WERI-Rb-1 (cell line): ENCODE results near the gene RNASE3.
A peak's percentile ranks its signal among the peaks of the same experiment; 100 is the strongest.

Source experiments
- DNase-seq: peaks from one replicate; pipeline ENCODE4 v3.0.0-alpha.2; 2020
- H3K27ac ChIP-seq: fragments of 250-450 bp; sonication (Bioruptor Pico); 2 replicates; pipeline ENCODE4 v1.5.1; 2020; ENCODE audit warnings: mild to moderate bottlenecking, moderate library complexity
- H3K27me3 ChIP-seq: fragments of 250-450 bp; sonication (Bioruptor Pico); 2 replicates; pipeline ENCODE4 v1.5.1; 2021; ENCODE audit warnings: mild to moderate bottlenecking, low read depth, moderate library complexity; ENCODE audit not compliant: insufficient read depth, severe bottlenecking
- H3K36me3 ChIP-seq: fragments of 250-450 bp; sonication (Bioruptor Pico); 2 replicates; pipeline ENCODE4 v1.5.1; 2020; ENCODE audit warnings: mild to moderate bottlenecking, moderate library complexity
- H3K4me3 ChIP-seq: 2 replicates; pipeline ENCODE4 v1.5.1; 2011; ENCODE audit warnings: low read depth, mild to moderate bottlenecking, control low read depth, low read length
- H3K9me3 ChIP-seq: fragments of 250-450 bp; sonication (Bioruptor Pico); 2 replicates; pipeline ENCODE4 v1.5.1; 2021; ENCODE audit warnings: mild to moderate bottlenecking, moderate library complexity; ENCODE audit not compliant: severe bottlenecking
- TF ChIP-seq, protein P1 (sequence below): IDR thresholded peaks from 2 replicates; pipeline ENCODE4 v1.5.1; 2011; ENCODE audit warnings: low read depth, mild to moderate bottlenecking, control low read depth, inconsistent platforms, low read length

The RNASE3 gene

DNA sequence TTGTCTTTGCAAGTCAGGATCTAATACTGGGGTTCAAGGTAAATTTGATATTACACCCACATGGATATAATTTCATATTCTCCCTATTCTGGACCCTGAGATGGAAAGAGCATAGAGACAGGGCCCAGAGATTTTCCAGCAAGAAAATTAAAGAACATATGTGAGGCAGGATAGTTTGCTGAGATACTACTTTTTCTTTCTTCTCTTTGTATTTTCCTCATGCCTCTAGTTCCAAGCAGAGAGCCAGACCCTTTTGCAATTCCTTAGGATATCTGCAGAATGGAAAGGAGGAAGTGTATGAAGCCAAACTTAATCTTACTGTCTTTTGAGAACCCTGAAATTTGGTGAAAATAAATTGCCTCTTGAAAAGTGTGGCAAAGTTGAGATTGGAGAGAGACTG, 34.0 kb upstream of the RNASE3 start:
- TF ChIP-seq, protein P1, sequence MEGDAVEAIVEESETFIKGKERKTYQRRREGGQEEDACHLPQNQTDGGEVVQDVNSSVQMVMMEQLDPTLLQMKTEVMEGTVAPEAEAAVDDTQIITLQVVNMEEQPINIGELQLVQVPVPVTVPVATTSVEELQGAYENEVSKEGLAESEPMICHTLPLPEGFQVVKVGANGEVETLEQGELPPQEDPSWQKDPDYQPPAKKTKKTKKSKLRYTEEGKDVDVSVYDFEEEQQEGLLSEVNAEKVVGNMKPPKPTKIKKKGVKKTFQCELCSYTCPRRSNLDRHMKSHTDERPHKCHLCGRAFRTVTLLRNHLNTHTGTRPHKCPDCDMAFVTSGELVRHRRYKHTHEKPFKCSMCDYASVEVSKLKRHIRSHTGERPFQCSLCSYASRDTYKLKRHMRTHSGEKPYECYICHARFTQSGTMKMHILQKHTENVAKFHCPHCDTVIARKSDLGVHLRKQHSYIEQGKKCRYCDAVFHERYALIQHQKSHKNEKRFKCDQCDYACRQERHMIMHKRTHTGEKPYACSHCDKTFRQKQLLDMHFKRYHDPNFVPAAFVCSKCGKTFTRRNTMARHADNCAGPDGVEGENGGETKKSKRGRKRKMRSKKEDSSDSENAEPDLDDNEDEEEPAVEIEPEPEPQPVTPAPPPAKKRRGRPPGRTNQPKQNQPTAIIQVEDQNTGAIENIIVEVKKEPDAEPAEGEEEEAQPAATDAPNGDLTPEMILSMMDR: no peak
- Histone ChIP-seq H3K27me3 (peaks cover 78% of the 10 kb centered on the region), H3K27ac (no peak overlapping the region), H3K36me3 (no peaks in the 10 kb centered on the region), H3K4me3 (no peak overlapping the region), H3K9me3 (no peaks in the 10 kb centered on the region)
- DNase-seq: no peak

- DNase-seq: peak; percentile 49
- peaks cover 73% of the 10 kb centered on the region for H3K27me3 ChIP-seq
- H3K36me3 ChIP-seq: no peaks in the 10 kb centered on the region
- no peak overlapping the region for H3K27ac ChIP-seq
- H3K9me3 ChIP-seq: no peaks in the 10 kb centered on the region
- no peak overlapping the region for H3K4me3 ChIP-seq
- TF ChIP-seq, protein P1: peak; percentile 76
Measured at GRCh38 chr14:20857630-20858261, 33.4 kb upstream of the RNASE3 start.

GRCh38 chr14:20866194-20866593, 25.0 kb upstream of the RNASE3 start:
- Histone ChIP-seq H3K36me3 (no peaks in the 10 kb centered on the region), H3K9me3 (no peaks in the 10 kb centered on the region), H3K4me3 (no peak overlapping the region), H3K27ac (no peak overlapping the region), H3K27me3 (peaks cover 40% of the 10 kb centered on the region)
- DNase-seq: no peak
- TF ChIP-seq, protein P1: no peak

DNA sequence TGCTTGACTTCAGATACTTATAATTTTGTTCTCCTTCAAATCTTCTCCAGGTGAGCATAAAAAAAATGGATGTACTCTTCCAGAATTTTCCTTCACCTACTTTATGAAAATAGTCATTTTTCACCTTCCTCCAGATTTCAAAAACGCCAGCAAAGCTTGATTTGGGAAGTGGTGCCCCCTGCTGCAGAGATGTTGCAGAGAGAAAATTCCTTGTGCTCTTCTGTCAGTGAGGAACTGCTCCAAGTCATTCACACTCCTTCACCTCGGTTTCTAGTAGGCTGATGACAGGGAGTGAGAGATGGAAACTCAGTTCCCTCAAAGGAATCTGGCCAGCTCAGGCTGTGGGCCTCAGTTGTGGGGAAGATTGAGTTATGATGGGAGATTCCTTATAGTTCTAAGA, 24.2 kb upstream of the RNASE3 start:
- H3K27ac ChIP-seq: no peak overlapping the region
- peaks cover 47% of the 10 kb centered on the region for H3K27me3 ChIP-seq
- DNase-seq: no peak
- TF ChIP-seq, protein P1: peak; percentile 31; the same call in 1 of the 2 replicates
- H3K36me3 ChIP-seq: no peaks in the 10 kb centered on the region
- H3K4me3 ChIP-seq: no peak overlapping the region
- no peaks in the 10 kb centered on the region for H3K9me3 ChIP-seq

GRCh38 chr14:20873370-20874177, 17.6 kb upstream of the RNASE3 start:
- DNase-seq: peak; percentile 53
- Histone ChIP-seq H3K9me3 (peaks cover 3% of the 10 kb centered on the region), H3K27me3 (peaks cover 63% of the 10 kb centered on the region), H3K27ac (no peak overlapping the region), H3K36me3 (no peaks in the 10 kb centered on the region), H3K4me3 (no peak overlapping the region)
- TF ChIP-seq, protein P1: peak; percentile 79
